Stimulated activated naive CD8-positive, alpha-beta T cell treated with anti-CD3 and anti-CD28 coated beads, Interleukin-15, amount 100 ng/mL, for 72 hours (primary cell): ENCODE measurements around the gene FGFR1OP2.
A peak's percentile ranks its signal among the peaks of the same experiment; 100 is the strongest.
"Not testable (repeated sequence)": the region's sequence is repeated elsewhere in the genome, so short reads cannot be mapped to it uniquely, and the experiment has no call there.

Experiments
- ATAC-seq: fragments of 150-1000 bp; cut with Tn5 transposase; 2 replicates; pipeline ENCODE4 v1.10.0; 2021; ENCODE audit warnings: mild to moderate bottlenecking, moderate library complexity
- DNase-seq, 2 donors: peaks; one replicate each; pipeline ENCODE4 v3.0.0; 2021 to 2022
- H3K27ac Mint-ChIP-seq, 2 donors: one replicate each; pipeline ENCODE4 v1.8.0; 2022; ENCODE audit warnings: mild to moderate bottlenecking in 2 of 2, mixed read lengths in 2 of 2, moderate library complexity in 2 of 2
- H3K27me3 Mint-ChIP-seq: one replicate; pipeline ENCODE4 v1.8.0; 2022; ENCODE audit warnings: mixed read lengths
- H3K4me1 Mint-ChIP-seq: one replicate; pipeline ENCODE4 v1.8.0; 2022; ENCODE audit warnings: mild to moderate bottlenecking, mixed read lengths
- H3K4me3 Mint-ChIP-seq, 2 donors: one replicate each; pipeline ENCODE4 v1.8.0; 2022; ENCODE audit warnings: mild to moderate bottlenecking in 2 of 2, mixed read lengths in 2 of 2, moderate library complexity in 1 of 2
- H3K9me3 Mint-ChIP-seq, 2 donors: one replicate each; pipeline ENCODE4 v1.8.0; 2022; ENCODE audit warnings: mixed read lengths in 2 of 2

Gene FGFR1OP2

DNA sequence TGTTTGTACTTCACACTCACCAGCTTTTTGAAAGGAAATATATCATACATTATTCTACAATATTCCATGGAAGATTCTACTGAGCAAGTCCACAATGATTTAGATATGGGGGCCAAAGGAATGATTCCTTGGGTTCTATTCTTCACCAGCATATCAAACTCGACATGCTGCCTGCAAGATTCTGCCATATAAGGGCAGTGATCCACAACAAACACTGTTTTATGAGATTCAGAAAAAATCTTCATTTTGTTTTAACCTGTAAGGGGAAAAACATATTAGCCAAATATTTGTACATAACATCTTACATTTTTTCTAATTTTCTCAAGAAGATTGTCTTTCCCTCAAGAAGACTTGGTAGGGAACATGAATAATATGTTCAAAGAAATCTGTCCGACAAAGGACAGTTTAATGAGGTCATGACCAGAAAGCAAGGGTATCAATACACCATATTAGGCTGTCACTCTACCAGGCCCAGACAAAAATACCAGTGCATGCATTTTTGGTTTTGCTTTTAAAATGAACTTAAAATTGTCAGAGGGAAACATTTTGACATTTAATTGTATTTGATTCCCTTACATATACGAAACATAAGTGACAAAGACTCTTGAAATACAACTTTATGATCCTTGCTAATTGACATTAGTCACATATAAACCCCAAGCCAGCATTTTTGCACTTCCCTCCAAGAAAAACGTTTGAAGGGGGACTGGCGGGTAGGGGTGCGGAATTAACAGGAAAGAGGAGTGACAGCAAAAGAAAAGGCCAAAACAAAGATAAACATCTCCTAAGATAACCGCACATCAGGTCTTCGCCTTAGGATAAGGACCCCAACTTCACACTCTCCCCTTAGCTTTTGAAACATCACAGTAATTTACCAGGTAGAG lies 1.5 kb upstream of the FGFR1OP2 start:
- DNase-seq: no peak
- H3K27me3 Mint-ChIP-seq: no peaks in the 10 kb centered on the region
- no peaks in the 10 kb centered on the region for H3K9me3 Mint-ChIP-seq
- H3K27ac Mint-ChIP-seq: peak overlapping the region; percentile 98 to 99
- peak overlapping the region; percentile 95 for H3K4me3 Mint-ChIP-seq
- peaks cover 50% of the 10 kb centered on the region for H3K4me1 Mint-ChIP-seq
- no peak for ATAC-seq

DNA sequence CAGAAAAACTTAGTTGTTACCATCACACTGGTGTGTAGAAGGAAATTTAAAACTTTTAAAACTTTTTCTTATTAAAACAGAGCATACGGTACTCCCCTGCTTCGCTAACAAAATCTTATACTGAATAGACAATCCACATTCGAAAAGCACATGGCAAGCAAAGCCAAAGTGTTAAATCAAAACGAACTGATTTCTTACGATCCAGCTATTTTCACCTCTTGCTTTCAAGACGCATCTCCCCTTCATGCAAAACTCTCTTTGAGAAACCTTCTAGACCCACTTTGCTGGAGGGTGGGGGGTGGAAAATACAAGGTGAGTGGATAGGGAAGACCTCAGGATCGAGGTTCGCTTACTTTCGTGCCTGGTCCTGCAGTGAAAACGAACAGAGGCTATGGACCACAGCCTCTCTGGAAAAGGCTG lies 817 bp upstream of the FGFR1OP2 start:
- peak overlapping the region; percentile 98 to 99 for H3K27ac Mint-ChIP-seq
- peak overlapping the region; percentile 95 for H3K4me3 Mint-ChIP-seq
- ATAC-seq (no peak), DNase-seq (no peak)
- no peaks in the 10 kb centered on the region for H3K9me3 Mint-ChIP-seq
- no peaks in the 10 kb centered on the region for H3K27me3 Mint-ChIP-seq
- peaks cover 50% of the 10 kb centered on the region for H3K4me1 Mint-ChIP-seq

DNA sequence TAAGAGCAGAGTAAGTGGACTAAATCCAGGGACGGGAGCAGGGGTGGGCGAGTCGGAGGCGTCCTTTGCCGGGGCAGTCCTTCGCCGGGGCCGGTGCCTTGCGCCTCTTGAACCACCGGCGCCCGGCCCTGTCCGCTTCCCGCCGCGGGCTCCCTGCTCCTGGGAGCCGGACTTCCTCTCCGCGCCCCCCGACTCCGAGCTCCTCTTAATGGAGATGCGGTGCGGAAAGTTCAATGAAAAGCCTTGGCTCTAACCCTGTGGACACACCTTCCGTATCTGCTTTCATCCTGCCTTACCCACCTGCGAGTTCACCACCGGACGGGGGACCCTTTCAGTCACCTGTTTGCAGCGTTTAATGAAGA lies 412 bp downstream of the FGFR1OP2 start:
- peak; percentile 14 for ATAC-seq
- H3K27me3 Mint-ChIP-seq: no peaks in the 10 kb centered on the region
- H3K4me1 Mint-ChIP-seq: peaks cover 50% of the 10 kb centered on the region
- no peaks in the 10 kb centered on the region for H3K9me3 Mint-ChIP-seq
- DNase-seq: no peak
- H3K4me3 Mint-ChIP-seq: peak overlapping the region; percentile 95
- H3K27ac Mint-ChIP-seq: peak overlapping the region; percentile 98 to 99

DNA sequence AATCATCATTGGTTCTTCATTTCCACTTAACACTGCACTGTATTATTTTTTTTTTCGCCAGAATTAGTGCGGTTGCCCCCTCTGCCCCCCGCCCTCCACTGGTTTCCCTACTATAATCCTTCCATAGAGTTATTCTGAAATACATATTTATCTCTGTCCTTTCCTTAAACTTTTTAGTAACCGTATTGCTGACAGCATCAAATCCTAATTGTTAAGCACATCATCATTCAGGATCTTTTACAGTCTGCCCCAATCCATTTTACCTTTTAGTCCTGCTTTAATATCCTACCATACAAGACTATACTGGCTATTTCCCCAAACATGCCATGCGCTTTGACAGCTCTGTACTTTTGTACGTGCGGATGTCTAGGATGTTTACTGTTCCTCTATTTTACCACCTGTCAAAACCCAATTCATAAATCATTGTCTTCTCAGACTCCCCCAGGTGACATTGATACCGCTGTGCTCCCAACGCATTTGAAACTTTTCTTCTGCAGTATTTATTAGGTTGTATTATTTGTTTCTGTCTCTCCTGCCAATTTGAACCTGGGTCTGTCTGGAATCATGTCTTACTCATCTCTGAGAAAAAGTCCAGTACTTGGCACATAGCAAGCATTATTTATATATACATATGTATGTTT lies 1.0 kb downstream of the FGFR1OP2 start:
- Mint-ChIP-seq H3K27ac (peak overlapping the region; percentile 98 to 99), H3K4me1 (peaks cover 50% of the 10 kb centered on the region)
- DNase-seq: no peak

DNA sequence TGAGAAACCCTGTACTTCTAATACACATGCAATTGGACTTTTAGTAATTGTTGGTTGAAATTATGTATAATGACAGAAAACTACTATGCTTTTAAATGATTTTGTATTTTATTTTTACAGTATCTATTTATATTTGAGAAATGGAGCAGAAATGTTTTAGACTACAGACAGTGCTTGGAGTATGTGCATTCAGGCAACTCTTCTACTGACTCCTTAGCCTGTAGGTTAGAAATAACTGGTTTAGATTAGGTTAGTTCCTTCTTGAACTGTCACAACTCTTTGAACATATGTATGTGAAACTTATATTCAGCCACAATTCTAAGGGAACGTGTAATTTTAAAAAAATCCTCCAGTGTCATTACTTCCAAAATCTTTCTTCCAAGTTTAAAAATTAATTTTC lies 1.7 kb downstream of the FGFR1OP2 start:
- DNase-seq (no peak), ATAC-seq (no peak)
- H3K4me3 Mint-ChIP-seq: peak overlapping the region; percentile 95
- no peaks in the 10 kb centered on the region for H3K27me3 Mint-ChIP-seq
- H3K27ac Mint-ChIP-seq: no peak overlapping the region
- H3K9me3 Mint-ChIP-seq: no peaks in the 10 kb centered on the region
- peaks cover 44% of the 10 kb centered on the region for H3K4me1 Mint-ChIP-seq

More for the DNA sequence above, 1.0 kb downstream of the FGFR1OP2 start:
- no peaks in the 10 kb centered on the region for H3K27me3 Mint-ChIP-seq
- no peaks in the 10 kb centered on the region for H3K9me3 Mint-ChIP-seq
- peak overlapping the region; percentile 95 for H3K4me3 Mint-ChIP-seq
- no peak for ATAC-seq

DNA sequence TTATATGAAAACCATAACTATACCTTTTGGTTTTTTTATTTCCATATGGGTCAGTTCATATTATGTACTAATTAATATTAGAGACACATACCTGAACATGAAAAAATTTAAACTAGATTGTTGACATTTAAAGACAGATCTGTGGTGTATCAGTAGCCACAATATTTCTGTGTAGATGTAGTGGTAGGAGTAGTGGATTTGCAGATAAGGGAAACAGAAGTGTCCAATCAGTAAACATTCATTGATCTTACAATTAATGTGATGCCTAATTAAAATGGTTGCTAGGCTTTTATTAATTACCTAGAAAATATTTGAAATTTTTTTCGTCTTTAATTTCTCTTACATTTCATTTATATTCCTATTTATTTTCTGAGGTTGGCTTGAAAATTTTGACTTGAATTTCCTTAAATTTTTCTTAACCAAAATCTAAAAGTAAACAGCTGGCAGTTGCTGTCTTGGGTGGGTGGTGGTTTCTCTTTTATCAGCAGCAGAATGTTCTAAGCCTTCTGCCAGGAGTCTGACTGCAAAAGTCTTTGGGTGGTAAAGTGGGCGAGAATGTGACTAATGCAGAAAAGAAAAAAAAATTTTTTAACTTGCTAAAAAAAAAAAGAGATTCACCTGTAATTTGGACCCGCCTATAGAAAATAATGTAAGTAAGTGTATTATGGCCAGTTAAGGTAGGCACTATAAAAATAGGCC lies 2.4 kb downstream of the FGFR1OP2 start:
- Mint-ChIP-seq H3K9me3 (no peaks in the 10 kb centered on the region), H3K4me1 (peaks cover 37% of the 10 kb centered on the region), H3K4me3 (peak overlapping the region; percentile 81 to 95), H3K27me3 (no peaks in the 10 kb centered on the region), H3K27ac (peak overlapping the region; percentile 98)
- DNase-seq: peak; percentile 12 to 31
- ATAC-seq: no peak

DNA sequence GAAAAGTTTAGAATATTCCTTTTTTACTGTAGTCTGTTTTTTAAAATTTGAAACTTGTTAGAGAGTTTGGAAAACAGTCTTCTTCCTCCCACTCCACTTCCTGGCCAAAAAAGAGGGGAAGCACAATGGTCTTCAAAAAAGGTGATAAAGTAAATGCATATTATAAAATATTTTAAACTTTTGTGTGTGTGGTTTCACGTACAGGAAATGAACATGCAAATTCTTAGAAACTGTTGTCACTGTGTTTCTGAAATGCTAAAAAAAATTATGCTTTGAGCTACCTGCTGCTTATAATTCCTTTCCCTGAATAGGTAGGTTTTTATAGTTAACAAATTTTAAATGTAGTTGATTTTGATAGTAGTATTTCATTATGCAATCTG lies 2.9 kb downstream of the FGFR1OP2 start:
- Mint-ChIP-seq H3K9me3 (no peaks in the 10 kb centered on the region), H3K4me1 (peaks cover 37% of the 10 kb centered on the region), H3K27me3 (no peaks in the 10 kb centered on the region), H3K4me3 (peak overlapping the region; percentile 81 to 95), H3K27ac (peak overlapping the region; percentile 98)
- no peak for ATAC-seq
- peak in 1 of 2 donors; percentile 10 for DNase-seq

DNA sequence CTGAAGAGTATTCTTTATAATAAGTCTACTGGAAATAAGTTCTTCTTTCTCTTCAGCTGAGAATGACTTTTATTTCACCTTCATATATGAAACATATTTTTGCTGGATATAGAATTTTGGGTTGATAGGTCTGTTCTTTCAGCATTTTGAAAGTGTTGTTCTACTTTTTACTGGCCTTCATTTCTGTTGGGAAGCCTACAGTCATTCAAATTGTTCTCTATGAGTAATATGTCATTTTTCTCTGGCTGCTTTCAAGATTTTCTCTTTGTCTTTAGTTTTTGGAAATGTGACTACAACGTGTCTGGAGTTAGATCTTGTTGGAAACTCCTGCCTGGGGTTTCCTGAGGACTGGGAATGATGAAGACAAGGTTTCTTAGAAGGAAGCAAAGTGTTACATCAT lies 10.0 kb downstream of the FGFR1OP2 start:
- H3K4me1 Mint-ChIP-seq: peaks cover 69% of the 10 kb centered on the region
- ATAC-seq (no peak), DNase-seq (no peak)
- H3K27ac Mint-ChIP-seq: no peak overlapping the region
- H3K9me3 Mint-ChIP-seq: peaks cover 7 to 12% of the 10 kb centered on the region in 2 donors
- H3K27me3 Mint-ChIP-seq: no peaks in the 10 kb centered on the region
- no peak overlapping the region for H3K4me3 Mint-ChIP-seq

DNA sequence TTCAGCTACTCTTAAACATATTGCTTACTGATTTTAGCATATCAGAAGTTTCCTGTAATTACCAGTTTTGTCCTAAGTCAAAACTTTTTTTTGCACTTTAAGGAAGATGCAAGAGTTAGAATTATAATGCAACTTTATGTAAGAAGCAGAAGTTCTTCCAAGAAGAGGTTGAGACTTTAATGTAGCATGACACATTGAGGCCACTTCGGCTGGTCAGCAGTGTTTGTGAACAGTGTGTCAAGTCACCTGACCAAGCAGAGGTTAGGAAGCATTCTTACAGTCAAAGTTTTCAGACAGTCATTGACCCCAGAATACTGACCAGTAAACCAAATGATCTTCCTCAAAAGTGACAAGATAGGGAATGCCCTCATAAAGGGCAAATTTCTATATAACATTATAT lies 15.2 kb downstream of the FGFR1OP2 start:
- Mint-ChIP-seq H3K4me3 (peak overlapping the region in 1 of 2 donors; percentile 35), H3K27me3 (no peaks in the 10 kb centered on the region)
- DNase-seq: no peak

DNA sequence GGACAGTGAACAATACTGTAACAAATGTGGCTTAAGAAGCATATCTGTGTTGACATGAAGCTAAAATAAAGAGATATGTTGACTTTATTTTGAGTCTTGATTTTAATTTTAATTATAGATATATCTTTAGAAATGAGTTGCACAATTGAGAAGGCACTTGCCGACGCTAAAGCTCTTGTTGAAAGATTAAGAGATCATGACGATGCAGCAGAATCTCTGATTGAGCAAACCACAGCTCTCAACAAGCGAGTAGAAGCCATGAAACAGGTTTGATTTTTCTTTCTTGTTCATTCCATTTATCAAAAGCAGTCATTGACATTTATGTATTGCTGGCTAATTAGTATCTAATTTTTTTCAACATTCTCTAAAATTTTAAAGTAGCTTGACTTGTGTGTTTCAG lies 15.8 kb downstream of the FGFR1OP2 start:
- no peak overlapping the region for H3K27ac Mint-ChIP-seq
- ATAC-seq (no peak), DNase-seq (no peak)
- H3K9me3 Mint-ChIP-seq: no peaks in the 10 kb centered on the region
- H3K27me3 Mint-ChIP-seq: no peaks in the 10 kb centered on the region
- H3K4me3 Mint-ChIP-seq: peak overlapping the region in 1 of 2 donors; percentile 12
- H3K4me1 Mint-ChIP-seq: peaks cover 38% of the 10 kb centered on the region

More for the DNA sequence above, 15.2 kb downstream of the FGFR1OP2 start:
- Mint-ChIP-seq H3K27ac (peak overlapping the region; percentile 27 to 73), H3K4me1 (peaks cover 40% of the 10 kb centered on the region), H3K9me3 (peaks cover 2 to 3% of the 10 kb centered on the region in 2 donors)
- no peak for ATAC-seq

DNA sequence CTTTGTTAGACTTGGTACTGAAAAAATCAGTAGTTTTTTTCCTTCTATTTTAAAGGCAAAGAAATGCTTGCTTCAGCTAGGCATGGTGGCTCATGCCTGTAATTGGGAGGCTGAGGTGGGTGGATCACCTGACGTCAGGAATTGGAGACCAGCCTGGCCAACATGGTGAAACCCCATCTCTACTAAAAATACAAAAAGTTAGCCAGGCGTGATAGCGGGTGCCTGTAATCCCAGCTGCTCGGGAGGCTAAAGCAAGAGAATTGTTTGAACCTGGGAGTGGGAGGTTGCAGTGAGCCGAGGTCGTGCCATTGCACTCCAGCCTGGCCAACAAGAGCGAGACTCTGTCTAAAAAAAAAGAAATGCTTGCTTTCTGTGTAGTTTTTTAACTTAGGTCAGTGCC lies 23.1 kb downstream of the FGFR1OP2 start:
- not testable (repeated sequence) for DNase-seq, ATAC-seq, H3K27me3 Mint-ChIP-seq, H3K4me3 Mint-ChIP-seq, H3K4me1 Mint-ChIP-seq, H3K9me3 Mint-ChIP-seq
- H3K27ac Mint-ChIP-seq: peak overlapping the region in 1 of 2 donors; percentile 42

DNA sequence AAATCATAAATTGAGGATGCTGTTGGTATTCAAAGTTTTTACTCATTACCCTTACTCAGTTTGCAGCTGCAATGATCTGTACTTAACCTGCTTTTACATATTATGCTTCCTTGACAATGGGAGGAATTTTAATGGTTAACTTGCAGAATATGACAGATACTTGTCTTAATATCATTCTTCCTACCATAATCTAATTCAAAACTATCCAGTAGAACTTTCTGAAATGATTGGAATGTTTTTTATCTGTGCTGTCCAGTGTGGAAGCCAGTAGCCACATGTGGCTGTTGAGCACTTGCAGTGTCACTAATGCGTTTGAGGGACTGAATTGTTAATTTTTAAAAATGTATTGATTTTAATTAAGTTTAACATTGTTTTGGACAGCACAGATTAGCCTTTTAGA lies 23.5 kb downstream of the FGFR1OP2 start:
- Mint-ChIP-seq H3K4me1 (no peaks in the 10 kb centered on the region), H3K4me3 (no peak overlapping the region), H3K9me3 (no peaks in the 10 kb centered on the region), H3K27ac (no peak overlapping the region), H3K27me3 (no peaks in the 10 kb centered on the region)
- no peak for DNase-seq
- ATAC-seq: no peak

DNA sequence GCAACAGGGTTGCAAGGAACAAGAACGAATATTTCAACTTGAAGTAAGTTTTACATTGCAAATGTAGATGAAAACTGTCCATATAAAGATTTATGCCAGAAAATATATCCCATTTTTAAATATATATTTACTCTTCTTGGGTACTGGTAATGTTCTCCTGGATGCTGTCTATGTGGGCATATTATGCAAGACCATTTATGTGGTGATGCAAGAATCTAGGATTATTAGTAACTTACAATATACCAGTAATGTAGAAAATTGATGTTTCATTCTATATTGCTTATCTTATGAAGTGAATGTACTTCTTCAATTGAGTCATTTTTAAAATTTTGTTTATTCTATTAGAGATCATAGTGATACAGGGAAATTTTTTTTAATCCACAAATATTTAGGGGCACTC lies 25.1 kb downstream of the FGFR1OP2 start:
- H3K4me3 Mint-ChIP-seq: no peak overlapping the region
- ATAC-seq: no peak
- no peaks in the 10 kb centered on the region for H3K27me3 Mint-ChIP-seq
- no peaks in the 10 kb centered on the region for H3K9me3 Mint-ChIP-seq
- H3K4me1 Mint-ChIP-seq: no peaks in the 10 kb centered on the region
- peak overlapping the region; percentile 27 to 54 for H3K27ac Mint-ChIP-seq
- DNase-seq: no peak

DNA sequence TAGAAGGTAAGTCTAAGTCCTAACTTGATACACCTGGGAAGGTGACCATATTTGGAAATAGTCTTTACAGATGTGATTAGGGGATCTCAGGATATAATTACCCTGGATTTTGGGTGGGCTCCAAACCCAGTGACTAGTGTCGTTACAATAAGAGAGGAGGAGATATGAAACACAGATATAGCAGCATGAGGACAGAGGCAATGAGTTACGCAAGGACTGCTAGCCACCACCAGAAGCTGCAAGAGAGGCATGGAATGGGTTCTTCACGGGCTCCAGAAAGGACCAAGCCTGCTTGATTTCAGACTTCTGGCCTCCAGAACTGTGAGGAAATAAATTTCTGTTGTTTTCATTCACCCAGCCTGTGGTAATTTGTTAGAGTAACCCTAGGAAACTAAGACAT lies 28.6 kb downstream of the FGFR1OP2 start:
- ATAC-seq (no peak), DNase-seq (no peak)
- no peaks in the 10 kb centered on the region for H3K27me3 Mint-ChIP-seq
- H3K9me3 Mint-ChIP-seq: no peaks in the 10 kb centered on the region
- H3K27ac Mint-ChIP-seq: no peak overlapping the region
- H3K4me3 Mint-ChIP-seq: no peak overlapping the region
- peaks cover 4% of the 10 kb centered on the region for H3K4me1 Mint-ChIP-seq

DNA sequence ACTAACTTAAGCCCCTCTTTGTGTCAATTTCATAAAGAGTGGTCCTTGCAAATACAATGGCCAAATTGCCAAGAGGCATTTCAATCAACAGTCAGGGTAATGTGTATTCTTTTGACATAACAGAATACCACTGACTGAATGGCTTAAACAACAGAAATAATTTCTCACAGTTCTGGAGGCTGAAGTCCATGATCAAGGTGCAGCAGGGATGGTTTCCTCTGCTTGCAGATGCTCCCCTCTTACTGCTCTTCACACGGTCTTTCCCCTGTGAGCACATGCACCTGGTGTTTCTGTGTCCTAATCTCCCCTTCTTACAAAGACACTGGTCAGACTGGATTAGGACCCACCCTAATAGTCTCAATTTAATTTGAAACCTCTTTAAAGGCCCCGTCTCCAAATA lies 31.9 kb downstream of the FGFR1OP2 start:
- Mint-ChIP-seq H3K27me3 (no peaks in the 10 kb centered on the region), H3K4me1 (peaks cover 11% of the 10 kb centered on the region), H3K4me3 (no peak overlapping the region), H3K27ac (no peak overlapping the region), H3K9me3 (no peaks in the 10 kb centered on the region)
- DNase-seq (no peak), ATAC-seq (no peak)

DNA sequence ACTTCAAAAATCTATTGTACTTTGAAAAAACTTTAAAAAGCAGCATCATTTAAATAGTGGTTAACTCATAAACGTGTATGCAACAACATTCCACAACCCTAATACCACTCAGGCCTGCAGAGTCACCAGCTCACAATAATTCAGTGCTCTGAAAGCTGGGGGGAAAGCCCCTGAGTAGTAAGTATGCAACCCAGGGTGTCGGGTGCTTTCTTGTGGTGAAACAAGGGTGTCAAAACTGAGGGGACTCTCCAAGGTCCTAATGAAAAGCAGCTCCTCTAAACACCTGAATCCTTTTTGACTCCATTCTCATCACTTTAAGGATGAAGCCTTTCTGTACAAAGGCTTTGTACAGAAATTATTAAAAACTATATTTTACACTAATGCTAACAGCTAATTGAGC lies 33.7 kb downstream of the FGFR1OP2 start:
- peak; percentile 65 to 80 for DNase-seq

More for the DNA sequence above, 33.7 kb downstream of the FGFR1OP2 start:
- H3K27ac Mint-ChIP-seq: no peak overlapping the region
- peak; percentile 100 for ATAC-seq
- peak overlapping the region in 1 of 2 donors; percentile 57 for H3K4me3 Mint-ChIP-seq
- H3K9me3 Mint-ChIP-seq: no peaks in the 10 kb centered on the region
- H3K4me1 Mint-ChIP-seq: peaks cover 11% of the 10 kb centered on the region
- no peaks in the 10 kb centered on the region for H3K27me3 Mint-ChIP-seq
